Erythroblast (primary cell): Measurements from ENCODE around the gene CHRDL2.

Source experiments
- DNase-seq, 2 experiments: peaks; one replicate each; lab custom pipeline; 2025; lab: John Stamatoyannopoulos, UW
- GATA1 ChIP-seq: IDR thresholded peaks from 2 replicates; pipeline ENCODE4 v1.6.1; 2011; ENCODE audit warnings: low read depth, mild to moderate bottlenecking, control low read depth, low read length, moderate library complexity
- POLR2A ChIP-seq: IDR thresholded peaks from 2 replicates; pipeline ENCODE4 v1.6.1; 2011; ENCODE audit warnings: mild to moderate bottlenecking, low read length

The CHRDL2 gene

DNA sequence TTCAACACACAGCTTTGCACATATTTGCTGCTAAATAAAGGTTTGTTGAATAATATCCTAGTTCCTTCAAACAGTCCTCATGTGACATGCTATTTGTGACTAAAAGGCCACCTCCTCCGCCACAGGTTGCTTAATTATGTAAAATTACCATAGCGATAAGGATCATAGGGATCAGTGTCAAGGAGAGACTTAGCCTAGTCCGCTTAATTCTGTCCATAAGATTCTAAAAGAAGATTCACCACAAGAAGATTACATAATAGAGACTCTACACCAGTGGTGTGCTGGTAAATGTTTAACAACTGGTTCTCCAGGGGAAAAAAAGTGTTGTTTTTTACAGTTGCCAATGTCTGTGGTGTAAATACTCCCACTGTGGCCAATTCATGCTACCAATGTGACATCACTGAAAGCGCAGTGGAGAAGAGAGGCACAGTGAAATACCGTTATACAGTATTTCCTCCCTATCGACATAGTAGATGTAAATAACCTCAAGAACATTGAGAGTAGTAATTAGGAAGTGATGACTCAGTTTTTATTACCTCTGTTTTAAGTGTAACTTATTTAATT lies 4.2 kb upstream of the CHRDL2 start:
- TF ChIP-seq GATA1 = no peak
- no peak for TF ChIP-seq POLR2A
- DNase-seq = no peak

DNA sequence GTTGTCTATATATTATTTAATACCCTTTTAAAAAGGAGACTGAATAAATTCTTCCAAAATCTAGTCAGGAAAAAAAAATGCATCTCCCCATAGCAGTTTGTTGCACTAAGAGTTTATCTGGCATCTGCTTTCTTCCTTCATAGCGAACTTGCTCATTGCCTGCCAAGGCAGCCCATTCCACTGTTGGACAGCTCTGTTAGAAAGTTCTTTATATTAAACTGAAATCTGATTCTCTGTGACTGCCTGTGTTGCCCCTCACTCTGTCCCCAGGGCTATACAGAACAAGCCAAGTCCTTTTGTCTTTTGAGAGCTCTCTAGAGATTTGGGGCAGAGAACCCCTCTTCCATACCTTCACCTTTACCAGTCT lies 3.3 kb upstream of the CHRDL2 start:
- DNase-seq = no peak
- TF ChIP-seq POLR2A (no peak), GATA1 (no peak)

DNA sequence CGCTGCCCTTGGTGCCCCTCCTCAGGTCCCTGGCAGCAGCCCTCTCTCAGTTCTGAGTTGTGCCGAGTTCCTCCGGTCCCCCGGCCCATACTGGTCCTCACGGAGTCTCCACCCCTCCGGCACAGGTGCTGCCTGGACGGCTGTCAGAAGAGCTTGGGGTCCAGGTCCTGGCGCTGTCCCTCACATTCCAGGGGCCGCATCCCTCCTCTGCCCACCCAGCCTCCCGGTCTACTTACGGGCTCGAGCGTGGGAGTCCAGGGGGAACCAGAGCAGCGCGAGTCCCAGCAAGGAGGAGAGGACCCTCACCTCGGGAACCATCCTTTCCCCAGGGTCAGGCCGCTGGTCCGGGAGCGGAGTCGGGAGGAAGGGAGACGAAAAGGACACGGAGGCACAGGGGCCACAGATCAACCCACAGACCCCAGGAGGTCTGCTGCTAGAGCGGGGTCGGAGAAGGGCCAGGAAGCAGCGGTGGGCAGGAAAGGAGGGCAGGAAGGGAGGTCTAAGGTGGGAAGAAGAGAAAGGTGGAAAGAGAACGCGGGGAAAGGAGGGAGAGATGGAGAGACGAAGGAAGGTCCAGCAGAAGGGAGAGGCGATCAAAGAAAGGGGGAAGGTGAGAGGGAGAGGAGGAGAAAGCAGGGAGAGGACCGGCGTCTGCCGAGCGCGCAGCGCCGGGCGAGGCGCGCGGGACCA lies 510 bp downstream of the CHRDL2 start:
- no peak for DNase-seq
- TF ChIP-seq GATA1 (no peak), POLR2A (no peak)

DNA sequence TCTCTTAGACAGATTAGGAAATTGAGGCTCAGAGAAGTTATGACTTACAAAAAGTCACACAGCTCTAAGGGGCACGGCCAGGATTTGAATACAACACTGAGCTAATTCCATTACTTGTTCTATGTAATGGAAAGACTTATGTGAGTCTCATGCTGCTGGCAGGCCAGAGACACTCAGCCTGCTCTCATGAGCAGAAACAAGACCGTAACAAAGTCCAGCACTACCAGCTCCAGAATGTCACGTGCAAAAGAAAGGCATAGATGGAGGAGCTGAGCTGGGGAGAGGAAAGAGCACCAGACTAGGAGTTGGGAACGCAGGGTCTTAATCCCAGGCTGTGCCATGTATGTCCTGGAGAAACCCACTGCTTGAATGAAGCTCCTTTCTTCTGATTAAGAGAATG lies 1.8 kb downstream of the CHRDL2 start:
- DNase-seq = no peak
- TF ChIP-seq GATA1 = no peak

DNA sequence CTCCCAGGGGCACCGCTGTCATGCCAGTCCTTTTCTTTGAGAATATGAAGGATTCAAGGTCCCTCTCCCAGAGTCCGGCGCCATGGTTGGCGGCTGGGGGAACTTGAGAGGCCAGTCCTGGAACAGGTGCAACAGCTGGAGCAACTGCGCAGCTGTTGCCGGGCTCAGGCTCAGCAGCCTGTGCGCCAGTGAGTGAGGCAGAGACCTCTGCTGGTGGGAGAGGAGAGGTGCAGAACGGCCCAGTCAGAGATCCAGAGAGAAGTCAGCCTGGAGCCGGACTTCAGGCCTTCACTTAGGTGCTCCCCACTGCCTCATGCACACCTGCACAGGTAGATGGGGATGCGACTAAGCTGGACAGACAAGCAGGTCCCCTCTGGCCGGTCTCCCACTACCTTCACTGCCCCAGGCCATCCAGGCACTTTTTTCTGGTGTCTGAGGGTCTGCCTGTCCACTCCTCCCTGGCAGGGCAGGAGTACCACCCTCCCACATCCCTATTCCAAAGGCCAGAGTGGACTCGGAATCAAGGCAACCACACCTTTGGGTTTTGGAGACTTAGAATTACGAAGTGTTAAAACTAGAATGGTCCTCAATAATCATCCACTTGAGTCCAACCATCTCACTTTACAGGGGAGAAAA lies 4.6 kb downstream of the CHRDL2 start:
- DNase-seq = peak; percentile 50 to 69
- no peak for TF ChIP-seq GATA1
- no peak for TF ChIP-seq POLR2A

DNA sequence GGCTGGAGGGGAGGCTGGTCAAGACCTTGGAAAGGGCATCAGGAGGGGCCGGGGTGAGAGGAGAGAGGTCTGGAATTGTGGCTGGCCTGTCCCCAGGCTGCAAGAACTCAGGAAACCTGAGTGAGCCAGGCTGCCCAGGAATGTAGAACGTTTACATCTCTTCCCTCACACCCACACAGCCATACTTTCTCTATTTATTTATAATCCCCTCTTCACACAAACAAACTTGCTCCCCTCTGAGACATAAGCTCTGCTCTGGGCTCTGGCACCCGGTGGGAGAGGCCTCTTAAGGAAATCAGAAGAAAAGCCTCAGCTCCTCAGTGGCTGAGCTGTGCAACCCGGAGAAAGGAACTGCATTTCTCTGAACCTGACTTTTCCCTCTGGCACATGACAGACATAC lies 5.5 kb downstream of the CHRDL2 start:
- TF ChIP-seq POLR2A = no peak
- TF ChIP-seq GATA1 = no peak
- no peak for DNase-seq

DNA sequence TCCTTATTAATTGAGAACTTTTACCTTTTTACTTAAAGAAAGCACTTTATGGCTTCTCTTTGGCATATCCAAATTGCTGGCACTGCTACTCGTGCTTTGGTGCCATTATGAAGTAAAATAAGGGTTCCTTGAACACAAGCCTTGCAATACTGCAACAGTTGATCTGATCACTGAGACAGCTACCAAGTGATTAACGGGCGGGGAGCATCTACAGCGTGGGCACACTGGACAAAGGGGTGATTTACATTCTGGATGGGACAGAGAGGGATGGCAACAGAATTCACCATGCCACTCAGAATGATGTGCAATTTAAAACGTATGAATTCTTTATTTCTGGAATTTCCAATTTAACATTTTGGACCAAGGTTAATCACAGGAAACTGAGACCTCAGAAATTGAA lies 7.7 kb downstream of the CHRDL2 start:
- no peak for DNase-seq
- no peak for TF ChIP-seq POLR2A
- TF ChIP-seq GATA1 = no peak

DNA sequence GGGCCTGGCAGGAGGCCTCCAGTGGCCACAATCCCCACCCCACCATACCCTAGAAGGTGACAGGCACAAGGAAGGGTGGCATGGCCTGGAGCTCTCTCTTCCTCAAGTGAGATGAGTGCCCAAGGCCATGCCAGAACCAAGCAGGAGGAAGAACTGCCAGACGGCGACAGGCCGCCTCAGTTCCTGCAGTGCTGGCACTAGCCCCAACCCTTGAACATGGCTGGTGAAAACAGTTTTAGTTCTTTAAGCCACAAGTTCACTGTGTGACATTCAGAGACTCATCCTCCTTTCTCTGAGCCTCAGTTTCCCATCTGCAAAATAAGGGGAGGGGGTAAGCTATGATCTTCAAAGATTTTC lies 9.8 kb downstream of the CHRDL2 start:
- TF ChIP-seq POLR2A (no peak), GATA1 (no peak)
- DNase-seq = no peak

DNA sequence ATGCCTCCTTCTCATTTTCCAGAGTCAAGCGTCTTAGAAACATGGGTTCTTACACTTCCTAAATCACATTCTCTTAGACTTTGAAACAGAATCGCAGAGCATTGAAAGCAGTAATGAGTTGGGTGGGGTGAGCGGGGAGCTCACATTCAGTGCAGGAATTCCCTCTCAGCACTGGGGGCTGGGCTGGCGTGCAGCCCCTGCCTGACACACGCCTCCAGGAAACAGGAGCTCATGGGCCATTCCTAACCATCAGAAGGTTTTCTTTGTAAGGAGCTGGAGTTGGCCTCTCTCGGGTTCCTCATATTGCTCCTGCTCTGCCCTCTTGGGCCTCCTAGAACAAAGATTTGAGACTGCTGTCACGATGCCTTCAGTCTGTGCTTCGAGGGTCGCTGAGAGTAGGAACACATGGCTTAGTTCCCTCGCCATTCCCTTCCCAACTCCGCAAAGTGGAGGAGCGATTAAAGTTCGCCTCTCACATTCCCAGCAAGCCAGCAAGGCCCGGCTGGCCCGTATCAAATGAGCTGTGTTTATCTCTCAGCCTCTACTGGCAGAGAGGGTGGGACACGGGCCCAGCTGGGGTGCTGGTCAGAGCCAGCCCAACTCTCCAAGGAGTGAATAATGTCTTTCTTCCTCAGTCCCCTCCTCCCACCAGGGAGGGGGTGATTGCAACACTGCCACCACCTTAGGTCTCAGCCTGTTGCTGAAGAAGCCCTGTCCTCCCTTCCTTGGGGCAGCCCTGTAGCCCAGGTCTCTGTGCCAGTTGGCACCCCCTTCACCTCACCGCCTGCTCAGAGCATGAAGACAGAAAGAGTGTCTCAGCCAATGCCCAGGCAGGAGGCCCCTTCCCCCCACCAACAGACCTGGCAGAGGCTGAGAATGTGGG lies 10.4 kb downstream of the CHRDL2 start:
- DNase-seq = no peak
- no peak for TF ChIP-seq GATA1
- no peak for TF ChIP-seq POLR2A

DNA sequence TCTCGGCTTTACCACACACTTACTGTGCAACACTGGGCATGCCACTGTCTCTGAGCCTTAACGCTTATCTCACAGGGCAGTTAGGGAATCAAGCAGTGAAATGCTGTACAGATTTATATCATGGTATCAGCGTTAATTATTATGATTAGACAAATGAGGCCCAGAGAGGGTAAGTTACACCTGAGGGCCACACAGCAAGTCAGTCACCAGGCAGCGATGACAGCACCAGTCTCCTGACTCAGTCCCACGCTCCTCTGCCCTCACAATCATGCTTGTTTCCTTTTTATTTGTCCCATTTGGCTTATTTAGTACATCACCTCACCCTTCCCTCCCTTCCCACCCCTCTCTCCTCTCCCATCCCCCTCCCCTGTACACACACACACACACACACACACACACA lies 12.2 kb downstream of the CHRDL2 start:
- DNase-seq = no peak
- TF ChIP-seq POLR2A (no peak), GATA1 (no peak)

DNA sequence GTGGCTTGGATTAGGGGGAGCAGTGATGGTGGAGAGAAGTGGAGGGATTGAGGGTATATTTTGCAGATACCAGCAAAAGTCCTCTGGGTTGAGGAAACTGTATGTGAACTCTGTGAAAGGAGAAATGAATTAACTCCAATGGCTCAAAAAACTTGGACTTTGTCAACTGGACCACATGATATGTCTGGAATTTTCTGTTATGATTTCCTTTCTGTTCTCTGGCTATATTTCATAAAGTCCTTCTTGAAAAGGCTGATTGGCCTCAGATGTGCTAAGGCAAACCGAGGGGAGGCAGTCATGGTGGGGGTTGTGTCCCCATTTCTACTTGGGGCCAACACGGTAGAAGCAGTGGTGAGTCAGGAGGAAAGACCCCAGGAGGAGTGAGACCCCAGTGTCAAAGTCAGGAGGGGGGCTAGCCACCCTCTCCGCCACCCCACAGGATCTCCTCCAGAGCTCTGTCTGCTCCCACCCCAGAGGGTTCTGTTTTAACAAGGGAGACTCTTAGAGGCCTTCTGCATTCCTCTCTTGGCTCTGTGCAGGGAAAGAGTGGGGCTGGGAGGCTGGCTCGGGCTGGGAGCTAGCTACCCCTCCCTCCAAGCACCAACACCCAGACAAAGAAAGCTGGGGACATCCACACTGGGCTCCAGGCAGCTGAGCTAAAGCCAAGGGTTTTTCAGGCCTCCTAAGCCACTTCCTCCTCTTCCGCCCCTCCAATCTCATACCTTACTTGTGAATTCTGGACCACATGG lies 13.8 kb downstream of the CHRDL2 start:
- TF ChIP-seq POLR2A (no peak), GATA1 (no peak)
- DNase-seq = no peak

DNA sequence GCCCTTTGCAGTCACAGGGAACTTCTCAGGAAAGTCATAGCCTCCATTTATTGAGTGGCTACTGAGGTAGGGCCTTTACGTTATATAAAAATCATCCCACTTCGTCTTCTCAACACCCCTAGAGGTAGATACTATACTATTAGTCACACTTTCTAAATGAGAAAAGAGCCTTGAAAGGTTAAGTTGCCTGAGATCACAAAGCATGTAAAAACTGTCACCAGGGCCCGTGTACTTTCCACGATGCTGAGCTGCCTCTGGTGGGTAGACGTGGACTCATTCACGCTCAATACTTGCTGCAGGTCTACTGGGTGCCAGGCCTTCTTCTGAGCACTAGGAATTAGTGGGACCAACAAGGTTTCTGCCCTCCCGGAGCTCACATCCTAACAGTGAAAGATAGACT lies 16.3 kb downstream of the CHRDL2 start:
- no peak for DNase-seq
- TF ChIP-seq GATA1 (no peak), POLR2A (no peak)

DNA sequence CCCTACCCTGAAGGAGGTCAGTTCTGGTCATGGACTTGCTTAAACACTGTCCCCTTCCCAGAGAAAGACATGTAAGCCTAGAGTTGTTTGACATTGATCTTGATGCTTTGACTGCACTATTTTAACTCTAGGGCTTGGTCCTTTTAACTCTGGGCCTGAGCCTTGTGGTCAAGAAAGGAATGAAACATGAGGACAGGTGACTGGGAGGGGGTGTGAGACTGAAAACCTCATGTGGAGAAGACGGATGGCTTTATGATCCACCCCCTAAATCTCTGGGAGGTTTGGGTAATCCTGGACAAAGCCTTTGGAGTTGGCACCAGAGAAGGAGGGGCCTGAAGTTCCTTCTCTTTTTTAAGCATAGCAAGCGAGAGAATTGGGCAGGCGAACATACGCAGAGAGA lies 17.5 kb downstream of the CHRDL2 start:
- TF ChIP-seq GATA1 (no peak), POLR2A (no peak)
- no peak for DNase-seq
